Ovary (tissue), 3 donors: ENCODE data around the gene SIGLEC15.

ENCODE experiments used
- CTCF ChIP-seq, 3 donors: fragments of 450-650 bp in 2 of 3; fragments of 200-600 bp in 1 of 3; IDR thresholded peaks; one replicate each; pipeline versions ENCODE4 v1.5.1 to v1.8.0; 2016 to 2022; ENCODE audit warnings: antibody characterized with exemption in 3 of 3, mild to moderate bottlenecking in 1 of 3
- EP300 ChIP-seq: sonication (generic); formaldehyde crosslinking; IDR thresholded peaks from one replicate; pipeline ENCODE4 v1.6.1; 2017; ENCODE audit warnings: antibody characterized with exemption
- POLR2A ChIP-seq: fragments of 450-650 bp; IDR thresholded peaks from one replicate; pipeline ENCODE4 v1.6.1; 2017; ENCODE audit warnings: antibody characterized with exemption, mild to moderate bottlenecking, moderate library complexity
- donor health status: DM: no; HTN: no; CAD: no.

- TF ChIP-seq POLR2A (no peak), CTCF (IDR thresholded peaks at IDR 0.05) (no peak), EP300 (no peak)
Observed at GRCh38 chr18:45825258-45826044, at the start of gene SIGLEC15.
